Measurements from ENCODE around the gene DCHS2. TPM values are rescaled to one million over a fixed set of nuclear protein-coding genes. Genes with fewer than 3 reads are reported as not detected.

The DCHS2 gene
- total RNA-seq, 1 experiment from 2014 or later: not detected

DNA sequence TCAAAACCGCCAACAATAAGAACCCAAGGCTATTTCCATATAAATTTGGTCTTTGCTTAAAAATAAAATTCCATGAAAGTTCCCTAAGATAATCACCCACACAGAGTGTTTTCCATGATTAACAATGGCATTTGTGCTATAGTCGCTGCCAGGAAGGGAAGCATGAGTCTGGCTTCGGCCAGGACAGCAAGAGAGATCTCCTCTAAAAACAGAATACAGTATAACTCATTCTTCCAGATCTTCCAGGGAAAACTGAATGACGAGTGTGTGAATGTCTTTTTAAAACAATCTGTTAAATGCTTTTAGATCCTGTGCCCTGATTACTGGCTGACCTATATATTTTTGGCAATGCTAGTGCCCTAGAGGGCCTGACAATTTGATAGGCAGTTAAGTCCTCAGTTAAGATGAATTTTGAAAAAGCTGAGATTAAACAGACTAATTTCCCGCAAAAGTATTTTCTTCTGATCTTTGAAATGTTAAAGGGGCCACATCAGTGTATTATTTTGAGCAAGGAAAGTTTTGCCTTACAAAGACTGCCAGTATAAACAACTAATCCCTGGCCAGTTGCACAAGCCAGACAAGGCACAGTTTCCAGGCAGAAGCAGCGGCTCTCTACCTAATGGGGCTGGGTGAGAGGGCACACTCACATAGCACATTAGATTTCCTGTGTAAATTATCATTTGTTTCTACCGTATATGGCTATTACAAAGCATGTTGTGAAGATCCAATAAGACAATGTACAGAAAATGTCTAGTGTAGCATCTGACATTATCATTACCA, 127.3 kb downstream of the DCHS2 start:
- Mint-ChIP-seq H3K36me3 (ENCODE audit: insufficient read depth, unreplicated experiment) (no peaks in the 10 kb centered on the region), H3K27me3 (ENCODE audit: insufficient read depth, unreplicated experiment) (peaks cover 22% of the 10 kb centered on the region), H3K27ac (ENCODE audit: unreplicated experiment) (no peak overlapping the region), H3K9me3 (ENCODE audit: unreplicated experiment) (no peaks in the 10 kb centered on the region), H3K4me3 (ENCODE audit: unreplicated experiment) (no peak overlapping the region), H3K4me1 (ENCODE audit: low read depth, unreplicated experiment) (no peaks in the 10 kb centered on the region)
- Histone ChIP-seq H3K4me3 (ENCODE audit: low read depth, low read length) (no peak overlapping the region), H3K9me3 (no peaks in the 10 kb centered on the region), H3K36me3 (ENCODE audit: control insufficient read depth, insufficient read depth, low read length) (no peaks in the 10 kb centered on the region), H3K4me1 (no peaks in the 10 kb centered on the region), H3K27me3 (replicated peaks; ENCODE audit: control insufficient read depth, insufficient read depth, low read length) (no peaks in the 10 kb centered on the region)
- ChIA-PET CTCF (no interaction called here), POLR2A (no interaction called here)
- intact Hi-C loops (cut with micrococcal nuclease; ENCODE audit: unreplicated experiment): no loop called here
- DNase-seq: no peak
- TF ChIP-seq, protein P1, sequence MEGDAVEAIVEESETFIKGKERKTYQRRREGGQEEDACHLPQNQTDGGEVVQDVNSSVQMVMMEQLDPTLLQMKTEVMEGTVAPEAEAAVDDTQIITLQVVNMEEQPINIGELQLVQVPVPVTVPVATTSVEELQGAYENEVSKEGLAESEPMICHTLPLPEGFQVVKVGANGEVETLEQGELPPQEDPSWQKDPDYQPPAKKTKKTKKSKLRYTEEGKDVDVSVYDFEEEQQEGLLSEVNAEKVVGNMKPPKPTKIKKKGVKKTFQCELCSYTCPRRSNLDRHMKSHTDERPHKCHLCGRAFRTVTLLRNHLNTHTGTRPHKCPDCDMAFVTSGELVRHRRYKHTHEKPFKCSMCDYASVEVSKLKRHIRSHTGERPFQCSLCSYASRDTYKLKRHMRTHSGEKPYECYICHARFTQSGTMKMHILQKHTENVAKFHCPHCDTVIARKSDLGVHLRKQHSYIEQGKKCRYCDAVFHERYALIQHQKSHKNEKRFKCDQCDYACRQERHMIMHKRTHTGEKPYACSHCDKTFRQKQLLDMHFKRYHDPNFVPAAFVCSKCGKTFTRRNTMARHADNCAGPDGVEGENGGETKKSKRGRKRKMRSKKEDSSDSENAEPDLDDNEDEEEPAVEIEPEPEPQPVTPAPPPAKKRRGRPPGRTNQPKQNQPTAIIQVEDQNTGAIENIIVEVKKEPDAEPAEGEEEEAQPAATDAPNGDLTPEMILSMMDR (IDR thresholded peaks at IDR 0.05; ENCODE audit: insufficient read depth in 1 of 2, low read depth in 1 of 2, low read length in 1 of 2, severe bottlenecking in 1 of 2, unreplicated experiment in 1 of 2): no peak
- BruUV-seq (replicated peaks): no TSS peak

DNA sequence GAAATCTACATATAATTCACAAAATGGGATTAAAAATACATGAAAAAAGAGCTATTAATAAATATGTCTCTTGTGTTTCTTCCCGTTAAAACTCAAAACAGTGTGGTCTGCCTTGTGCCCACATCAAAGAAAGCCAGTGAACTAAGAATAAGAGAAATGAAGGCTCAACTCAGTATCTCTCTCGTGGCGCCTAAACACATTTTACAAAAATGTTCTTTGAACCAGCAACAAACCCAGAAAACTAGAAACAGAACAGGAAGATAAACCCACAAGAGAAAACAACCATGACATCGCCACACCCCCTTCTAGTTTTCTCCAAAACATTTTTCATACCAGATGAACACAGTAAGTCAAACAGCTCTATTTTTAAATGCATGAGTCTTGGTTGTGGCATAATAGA, 130.1 kb downstream of the DCHS2 start:
- no peaks in the 10 kb centered on the region for H3K4me1 ChIP-seq
- Mint-ChIP-seq H3K27me3 (ENCODE audit: insufficient read depth, unreplicated experiment) (peaks cover 12% of the 10 kb centered on the region), H3K4me3 (ENCODE audit: unreplicated experiment) (no peak overlapping the region), H3K9me3 (ENCODE audit: unreplicated experiment) (no peaks in the 10 kb centered on the region), H3K27ac (ENCODE audit: unreplicated experiment) (no peak overlapping the region), H3K36me3 (ENCODE audit: insufficient read depth, unreplicated experiment) (no peaks in the 10 kb centered on the region), H3K4me1 (ENCODE audit: low read depth, unreplicated experiment) (no peaks in the 10 kb centered on the region)
- CTCF ChIA-PET: no interaction called here
- TF ChIP-seq, protein P1 (IDR thresholded peaks at IDR 0.05; ENCODE audit: insufficient read depth in 1 of 2, low read depth in 1 of 2, low read length in 1 of 2, severe bottlenecking in 1 of 2, unreplicated experiment in 1 of 2): no peak
- H3K27me3 ChIP-seq (replicated peaks; ENCODE audit: control insufficient read depth, insufficient read depth, low read length): no peaks in the 10 kb centered on the region
- POLR2A ChIA-PET: no interaction called here
- no peaks in the 10 kb centered on the region for H3K9me3 ChIP-seq
- DNase-seq: no peak
- BruUV-seq (replicated peaks): no TSS peak
- H3K36me3 ChIP-seq (ENCODE audit: control insufficient read depth, insufficient read depth, low read length): no peaks in the 10 kb centered on the region
- intact Hi-C loops (cut with micrococcal nuclease; ENCODE audit: unreplicated experiment): no loop called here
- H3K4me3 ChIP-seq (ENCODE audit: low read depth, low read length): no peak overlapping the region

DNA sequence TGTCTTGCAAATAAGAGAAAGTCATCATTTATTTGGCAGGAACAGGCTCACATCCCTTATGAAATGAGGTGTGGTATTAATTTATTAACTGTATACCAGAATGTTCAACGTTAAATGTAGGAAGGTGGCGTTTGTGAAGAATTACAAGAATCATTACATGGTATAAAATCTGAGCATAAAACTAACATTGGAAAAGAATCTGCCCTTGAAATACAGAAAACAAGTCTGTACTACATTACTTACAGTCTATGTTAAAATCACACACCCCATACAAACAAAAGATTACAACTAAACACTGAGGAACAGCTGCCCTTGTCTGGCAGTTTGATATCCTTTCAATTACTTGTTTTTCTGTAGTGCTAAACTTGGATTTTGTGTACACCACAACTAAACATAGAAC, 131.1 kb downstream of the DCHS2 start:
- no TSS peak for BruUV-seq (replicated peaks)
- TF ChIP-seq, protein P1 (IDR thresholded peaks at IDR 0.05; ENCODE audit: insufficient read depth in 1 of 2, low read depth in 1 of 2, low read length in 1 of 2, severe bottlenecking in 1 of 2, unreplicated experiment in 1 of 2): no peak
- Histone ChIP-seq H3K36me3 (ENCODE audit: control insufficient read depth, insufficient read depth, low read length) (no peaks in the 10 kb centered on the region), H3K4me3 (ENCODE audit: low read depth, low read length) (no peak overlapping the region), H3K4me1 (no peaks in the 10 kb centered on the region), H3K27me3 (replicated peaks; ENCODE audit: control insufficient read depth, insufficient read depth, low read length) (no peaks in the 10 kb centered on the region), H3K9me3 (no peaks in the 10 kb centered on the region)
- Mint-ChIP-seq H3K4me3 (ENCODE audit: unreplicated experiment) (no peak overlapping the region), H3K27me3 (ENCODE audit: insufficient read depth, unreplicated experiment) (peaks cover 12% of the 10 kb centered on the region), H3K36me3 (ENCODE audit: insufficient read depth, unreplicated experiment) (no peaks in the 10 kb centered on the region), H3K27ac (ENCODE audit: unreplicated experiment) (no peak overlapping the region), H3K9me3 (ENCODE audit: unreplicated experiment) (no peaks in the 10 kb centered on the region), H3K4me1 (ENCODE audit: low read depth, unreplicated experiment) (no peaks in the 10 kb centered on the region)
- ChIA-PET POLR2A (no interaction called here), CTCF (no interaction called here)
- no peak for DNase-seq
- intact Hi-C loops (cut with micrococcal nuclease; ENCODE audit: unreplicated experiment): no loop called here
